ENCODE measurements around the gene SLC66A2.

Gene SLC66A2

GRCh38 chr18:79853993-79854364 lies 97.5 kb downstream of the SLC66A2 start:
- ChIA-PET CTCF (no interaction called here), POLR2A (no interaction called here)
- Histone ChIP-seq H3K4me1 (ENCODE audit: control extremely low read depth in 1 of 4, control insufficient read depth in 4 of 4, insufficient read depth in 4 of 4, low read length in 3 of 4) (peaks cover 0 to 4% (median 2%) of the 10 kb centered on the region in 4 experiments), H3K9me3 (ENCODE audit: control extremely low read depth in 1 of 5, control insufficient read depth in 4 of 5, insufficient read depth in 2 of 5, low read depth in 1 of 5, low read length in 4 of 5) (no peaks in the 10 kb centered on the region), H3K27ac (ENCODE audit: insufficient read depth in 1 of 2, low read depth in 1 of 2, low read length in 2 of 2, poor library complexity in 1 of 2, severe bottlenecking in 2 of 2) (no peak overlapping the region), H3K27me3 (replicated peaks in 2 of 5; ENCODE audit: control insufficient read depth in 4 of 5, insufficient read depth in 5 of 5, low read length in 4 of 5) (no peaks in the 10 kb centered on the region), H3K4me3 (ENCODE audit: control insufficient read depth in 1 of 7, extremely low read depth in 1 of 7, insufficient read depth in 4 of 7, low read depth in 2 of 7, low read length in 6 of 7) (no peak overlapping the region), H3K36me3 (ENCODE audit: control insufficient read depth in 4 of 4, insufficient read depth in 4 of 4, low read length in 3 of 4) (no peaks in the 10 kb centered on the region)
- DNase-seq, result no peak
- WGBS (ENCODE audit: insufficient coverage), result 97% methylated on average over 13 of the region's 15 CpGs

DNA sequence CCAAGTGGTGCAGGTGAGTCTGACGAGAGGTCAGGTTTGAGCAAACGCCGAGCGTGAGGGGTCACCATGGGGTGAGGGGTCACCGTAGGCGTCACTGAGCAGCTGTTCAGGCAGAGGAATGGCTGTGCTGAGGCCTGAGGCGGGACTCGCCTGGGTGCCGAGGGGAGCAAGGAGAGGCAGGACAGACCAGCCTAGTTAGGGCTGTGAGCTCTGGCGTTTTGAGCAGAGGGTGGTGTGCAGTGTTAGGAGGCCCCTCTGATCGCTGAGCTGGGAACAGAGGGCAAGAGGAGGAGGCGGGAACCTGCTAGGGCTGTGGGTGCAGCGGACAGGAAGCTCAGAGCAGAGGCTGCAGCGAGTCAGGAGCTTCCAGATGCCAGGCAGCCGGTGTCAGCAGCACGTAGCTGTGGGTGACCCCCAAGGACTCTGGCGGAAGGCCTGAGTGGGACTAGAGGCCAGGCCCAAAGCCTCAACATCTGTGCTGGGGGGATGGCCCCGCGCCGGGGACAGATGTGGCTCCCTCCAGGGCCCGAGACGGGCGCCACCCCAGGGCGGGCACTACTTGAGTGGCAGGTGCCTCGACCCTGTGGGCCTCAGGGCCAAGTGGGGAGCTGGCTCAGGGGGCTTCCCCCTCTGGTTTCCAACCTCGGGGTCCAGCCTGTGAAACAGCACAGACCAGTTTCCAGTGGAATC lies 98.0 kb downstream of the SLC66A2 start:
- Histone ChIP-seq H3K4me1 (ENCODE audit: control extremely low read depth in 1 of 4, control insufficient read depth in 4 of 4, insufficient read depth in 4 of 4, low read length in 3 of 4) (peaks cover 0 to 4% (median 2%) of the 10 kb centered on the region in 4 experiments), H3K9me3 (ENCODE audit: control extremely low read depth in 1 of 5, control insufficient read depth in 4 of 5, insufficient read depth in 2 of 5, low read depth in 1 of 5, low read length in 4 of 5) (no peaks in the 10 kb centered on the region), H3K36me3 (ENCODE audit: control insufficient read depth in 4 of 4, insufficient read depth in 4 of 4, low read length in 3 of 4) (no peaks in the 10 kb centered on the region), H3K4me3 (ENCODE audit: control insufficient read depth in 1 of 7, extremely low read depth in 1 of 7, insufficient read depth in 4 of 7, low read depth in 2 of 7, low read length in 6 of 7) (no peak overlapping the region), H3K27ac (ENCODE audit: insufficient read depth in 1 of 2, low read depth in 1 of 2, low read length in 2 of 2, poor library complexity in 1 of 2, severe bottlenecking in 2 of 2) (no peak overlapping the region), H3K27me3 (replicated peaks in 2 of 5; ENCODE audit: control insufficient read depth in 4 of 5, insufficient read depth in 5 of 5, low read length in 4 of 5) (no peaks in the 10 kb centered on the region)
- 86% methylated on average over 25 of the region's 26 CpGs for WGBS (ENCODE audit: insufficient coverage)
- no peak for DNase-seq
- ChIA-PET CTCF (no interaction called here), POLR2A (no interaction called here)

DNA sequence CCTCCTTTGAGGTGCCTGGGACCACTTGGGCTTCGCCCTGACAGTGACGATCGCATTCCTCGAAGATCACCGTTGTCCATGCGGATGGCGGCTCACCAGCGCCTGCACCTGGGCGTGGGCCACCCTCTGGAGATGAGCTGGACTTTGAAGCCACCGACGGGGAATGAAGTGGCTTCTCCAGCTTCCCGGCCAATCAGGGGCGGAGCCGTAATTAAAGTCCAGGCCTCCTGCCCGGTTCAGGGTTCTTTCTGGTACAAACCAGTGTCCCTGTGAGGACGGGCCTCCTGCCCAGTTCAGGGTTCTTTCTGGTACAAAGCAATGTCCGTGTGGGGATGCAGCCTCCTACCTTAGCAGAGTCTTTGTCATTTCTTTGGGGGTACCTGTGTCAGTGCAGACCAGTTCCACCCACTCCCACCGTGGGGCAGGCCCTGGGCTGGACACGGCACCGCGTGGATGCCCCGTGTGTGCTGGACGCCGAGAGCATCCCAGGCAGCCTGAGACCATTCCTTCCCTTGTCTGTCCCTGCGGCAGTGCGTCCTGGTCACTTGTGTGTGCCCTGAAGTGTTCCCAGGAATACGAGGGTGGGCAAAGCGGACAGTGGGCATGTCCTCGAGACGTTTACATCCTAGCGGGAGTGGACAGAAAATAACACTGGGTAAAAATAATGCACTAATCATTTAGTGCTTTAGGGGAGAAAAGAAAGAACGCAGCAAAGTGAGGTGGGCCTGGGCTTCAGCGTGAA lies 98.7 kb downstream of the SLC66A2 start:
- ChIA-PET POLR2A (no interaction called here), CTCF (no interaction called here)
- Histone ChIP-seq H3K27ac (ENCODE audit: insufficient read depth in 1 of 2, low read depth in 1 of 2, low read length in 2 of 2, poor library complexity in 1 of 2, severe bottlenecking in 2 of 2) (no peak overlapping the region), H3K9me3 (ENCODE audit: control extremely low read depth in 1 of 5, control insufficient read depth in 4 of 5, insufficient read depth in 2 of 5, low read depth in 1 of 5, low read length in 4 of 5) (no peaks in the 10 kb centered on the region), H3K36me3 (ENCODE audit: control insufficient read depth in 4 of 4, insufficient read depth in 4 of 4, low read length in 3 of 4) (no peaks in the 10 kb centered on the region), H3K27me3 (replicated peaks in 2 of 5; ENCODE audit: control insufficient read depth in 4 of 5, insufficient read depth in 5 of 5, low read length in 4 of 5) (no peaks in the 10 kb centered on the region), H3K4me3 (ENCODE audit: control insufficient read depth in 1 of 7, extremely low read depth in 1 of 7, insufficient read depth in 4 of 7, low read depth in 2 of 7, low read length in 6 of 7) (no peak overlapping the region), H3K4me1 (ENCODE audit: control extremely low read depth in 1 of 4, control insufficient read depth in 4 of 4, insufficient read depth in 4 of 4, low read length in 3 of 4) (peaks cover 0 to 4% (median 2%) of the 10 kb centered on the region in 4 experiments)
- DNase-seq, result no peak
- 92% methylated on average over 32 of the region's 33 CpGs for WGBS (ENCODE audit: insufficient coverage)

Data from common myeloid progenitor, CD34-positive (primary cell).